ENCODE data around the gene YARS1. TPM values are rescaled to one million over a fixed set of nuclear protein-coding genes. Genes with fewer than 3 reads are reported as not detected.

Gene YARS1
- total RNA-seq, 1 donor from 2014 or later: 197 TPM

DNA sequence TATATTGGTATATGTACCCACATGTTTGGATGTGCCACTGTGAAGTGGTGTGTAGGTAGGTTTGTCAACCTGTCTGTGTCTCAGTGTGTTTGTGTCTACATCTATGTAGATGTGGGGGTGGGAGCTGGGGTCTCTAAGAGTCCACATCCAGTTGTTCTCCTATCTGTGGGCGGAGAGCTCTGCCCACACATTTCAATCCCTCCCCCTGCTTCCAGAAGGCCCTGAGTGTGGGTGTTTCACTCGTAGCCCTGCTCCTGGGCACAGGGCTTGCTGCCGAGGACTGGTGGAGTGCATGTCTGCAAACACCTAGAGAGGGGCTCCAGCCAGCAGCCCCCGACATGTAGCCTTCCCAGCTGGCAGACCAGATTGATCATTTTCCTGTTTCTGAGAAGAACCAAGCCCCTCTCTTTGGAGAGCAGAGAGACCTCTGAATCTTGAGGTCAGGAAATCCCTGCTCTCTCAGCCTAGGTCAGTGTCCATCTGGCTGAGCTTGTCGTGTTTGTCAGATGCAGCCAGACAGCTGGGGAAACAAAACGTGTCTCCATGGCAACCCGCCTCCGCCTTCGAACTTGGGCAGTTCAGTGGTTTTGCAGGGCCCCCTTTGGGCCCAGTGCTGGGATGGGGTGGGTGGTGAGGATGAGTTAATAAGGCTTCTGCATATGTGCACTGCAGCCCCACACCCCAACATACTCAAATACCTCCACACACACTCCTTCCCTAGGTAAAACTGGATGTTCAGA is 83.4 kb downstream of the YARS1 start:
- peak; percentile 81 for DNase-seq
- Mint-ChIP-seq H3K4me3 (ENCODE audit: unreplicated experiment) (peak overlapping the region; percentile 74), H3K27ac (ENCODE audit: unreplicated experiment) (peak overlapping the region; percentile 97), H3K9me3 (ENCODE audit: unreplicated experiment) (peaks cover 4% of the 10 kb centered on the region), H3K36me3 (ENCODE audit: unreplicated experiment) (no peaks in the 10 kb centered on the region), H3K27me3 (ENCODE audit: unreplicated experiment) (peaks cover 9% of the 10 kb centered on the region), H3K4me1 (ENCODE audit: low read depth, unreplicated experiment) (peaks cover 21% of the 10 kb centered on the region)
- no peak for TF ChIP-seq CTCF (IDR thresholded peaks at IDR 0.05; ENCODE audit: partially characterized antibody, unreplicated experiment)

DNA sequence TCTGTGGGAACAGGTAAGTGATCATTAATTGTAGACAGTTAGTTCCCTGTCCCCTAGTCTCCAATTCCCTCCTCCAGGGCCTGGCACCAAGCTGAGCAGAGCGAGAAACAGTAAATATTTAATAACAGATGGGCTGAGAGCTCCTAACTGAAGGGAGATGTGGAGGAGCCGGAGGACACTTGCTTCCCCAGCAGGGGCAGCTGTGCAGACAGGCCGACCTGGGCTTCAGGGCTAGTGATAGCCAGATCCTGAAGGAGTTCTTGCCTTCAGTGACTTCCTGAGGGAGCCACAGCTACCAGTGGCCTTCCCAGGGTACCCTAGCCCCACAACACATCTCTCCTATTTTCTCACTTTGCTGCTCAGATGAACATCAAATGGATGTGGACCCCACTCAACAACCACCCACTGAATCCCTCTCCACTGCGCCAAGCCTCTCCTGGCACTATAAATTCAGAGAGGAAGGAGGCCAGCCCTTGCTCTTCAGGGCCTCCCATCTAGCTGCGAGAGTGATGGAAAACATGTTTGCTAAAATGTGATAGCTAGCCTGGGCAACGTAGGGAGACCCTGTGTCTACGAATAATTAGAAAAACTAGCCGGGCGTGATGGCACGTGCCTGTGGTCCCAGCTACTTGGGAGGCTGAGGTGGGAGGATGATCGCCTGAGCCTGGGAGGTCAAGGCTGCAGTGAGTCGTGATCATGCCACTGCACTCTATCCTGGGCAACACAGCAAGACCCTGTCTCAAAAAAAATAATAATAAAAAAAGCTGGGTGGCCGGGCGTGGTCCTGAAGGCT is 87.7 kb downstream of the YARS1 start:
- H3K9me3 Mint-ChIP-seq (ENCODE audit: unreplicated experiment): peaks cover 2% of the 10 kb centered on the region
- H3K27ac Mint-ChIP-seq (ENCODE audit: unreplicated experiment): peak overlapping the region; percentile 89
- peak overlapping the region; percentile 12 for H3K4me3 Mint-ChIP-seq (ENCODE audit: unreplicated experiment)
- H3K36me3 Mint-ChIP-seq (ENCODE audit: unreplicated experiment): no peaks in the 10 kb centered on the region
- DNase-seq: no peak
- TF ChIP-seq CTCF (IDR thresholded peaks at IDR 0.05; ENCODE audit: partially characterized antibody, unreplicated experiment): no peak
- H3K4me1 Mint-ChIP-seq (ENCODE audit: low read depth, unreplicated experiment): peaks cover 25% of the 10 kb centered on the region
- peaks cover 23% of the 10 kb centered on the region for H3K27me3 Mint-ChIP-seq (ENCODE audit: unreplicated experiment)

DNA sequence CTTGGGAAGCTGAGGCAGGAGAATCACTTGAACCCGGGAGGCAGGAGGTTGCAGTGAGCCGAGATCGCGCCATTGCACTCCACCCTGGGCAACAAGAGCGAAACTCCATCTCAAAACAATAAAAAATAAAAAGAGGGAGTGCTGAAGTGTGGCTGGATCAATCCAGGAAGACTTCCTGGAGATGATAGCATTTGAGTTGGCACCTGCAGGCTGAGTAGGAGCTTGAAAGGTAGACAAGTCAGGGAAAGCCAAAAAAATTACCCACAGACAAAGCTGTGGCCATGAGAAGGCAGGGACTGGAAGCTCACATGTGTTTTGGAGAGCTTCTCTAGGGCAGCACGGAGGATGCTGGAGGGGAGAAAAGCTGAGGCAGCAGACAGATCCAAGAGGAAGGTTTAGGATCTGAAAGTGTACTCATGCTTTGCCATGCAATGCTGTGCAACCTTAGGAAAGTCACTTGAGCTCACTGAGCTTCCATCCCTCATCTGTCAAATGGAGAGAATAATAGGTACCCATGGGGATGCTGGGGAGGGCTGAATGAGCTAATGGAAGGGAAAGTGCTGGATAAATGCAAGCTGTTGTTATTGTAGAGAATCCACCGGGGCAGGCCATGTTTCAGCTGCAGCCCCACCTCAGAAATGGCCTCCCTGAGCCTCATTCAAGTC is 88.6 kb downstream of the YARS1 start:
- Mint-ChIP-seq H3K9me3 (ENCODE audit: unreplicated experiment) (peaks cover 2% of the 10 kb centered on the region), H3K27me3 (ENCODE audit: unreplicated experiment) (peaks cover 19% of the 10 kb centered on the region), H3K4me1 (ENCODE audit: low read depth, unreplicated experiment) (peaks cover 19% of the 10 kb centered on the region), H3K4me3 (ENCODE audit: unreplicated experiment) (peak overlapping the region; percentile 58), H3K36me3 (ENCODE audit: unreplicated experiment) (no peaks in the 10 kb centered on the region), H3K27ac (ENCODE audit: unreplicated experiment) (peak overlapping the region; percentile 89)
- DNase-seq: no peak
- TF ChIP-seq CTCF (IDR thresholded peaks at IDR 0.05; ENCODE audit: partially characterized antibody, unreplicated experiment): no peak

- Mint-ChIP-seq H3K36me3 (ENCODE audit: unreplicated experiment) (no peaks in the 10 kb centered on the region), H3K9me3 (ENCODE audit: unreplicated experiment) (peaks cover 2% of the 10 kb centered on the region), H3K4me3 (ENCODE audit: unreplicated experiment) (peak overlapping the region; percentile 25), H3K27me3 (ENCODE audit: unreplicated experiment) (peaks cover 20% of the 10 kb centered on the region), H3K4me1 (ENCODE audit: low read depth, unreplicated experiment) (peaks cover 16% of the 10 kb centered on the region), H3K27ac (ENCODE audit: unreplicated experiment) (peak overlapping the region; percentile 33)
- no peak for DNase-seq
- TF ChIP-seq CTCF (IDR thresholded peaks at IDR 0.05; ENCODE audit: partially characterized antibody, unreplicated experiment): no peak
Observed at GRCh38 chr1:32727876-32728275, 89.3 kb downstream of the YARS1 start.

Measured in glutamatergic neuron (in vitro differentiated cells).